Measurements from ENCODE around the gene CPA1.
A peak's percentile ranks its signal among the peaks of the same experiment; 100 is the strongest.

Gene CPA1

GRCh38 chr7:130379921-130380860 lies at the start of gene CPA1:
TSS of gene CPA1 (plus strand) at chr7:130380494. CDS start at chr7:130380521, 27 bp downstream.
- Histone ChIP-seq H3K4me1 (ENCODE audit: insufficient read depth, poor library complexity, severe bottlenecking) (no peaks in the 10 kb centered on the region), H3K9me3 (ENCODE audit: severe bottlenecking) (no peaks in the 10 kb centered on the region), H3K4me3 (ENCODE audit: severe bottlenecking) (no peak within 1 kb of the TSS), H3K36me3 (ENCODE audit: low read depth) (no peaks in the 10 kb centered on the region), H3K27ac (ENCODE audit: poor library complexity, severe bottlenecking) (no peak within 1 kb of the TSS), H3K27me3 (ENCODE audit: insufficient read depth, poor library complexity, severe bottlenecking) (no peaks in the 10 kb centered on the region)
- peak; percentile 29; the same call in 2 of the 3 replicates for ATAC-seq (ENCODE audit: low read depth)
- TF ChIP-seq, protein P1, sequence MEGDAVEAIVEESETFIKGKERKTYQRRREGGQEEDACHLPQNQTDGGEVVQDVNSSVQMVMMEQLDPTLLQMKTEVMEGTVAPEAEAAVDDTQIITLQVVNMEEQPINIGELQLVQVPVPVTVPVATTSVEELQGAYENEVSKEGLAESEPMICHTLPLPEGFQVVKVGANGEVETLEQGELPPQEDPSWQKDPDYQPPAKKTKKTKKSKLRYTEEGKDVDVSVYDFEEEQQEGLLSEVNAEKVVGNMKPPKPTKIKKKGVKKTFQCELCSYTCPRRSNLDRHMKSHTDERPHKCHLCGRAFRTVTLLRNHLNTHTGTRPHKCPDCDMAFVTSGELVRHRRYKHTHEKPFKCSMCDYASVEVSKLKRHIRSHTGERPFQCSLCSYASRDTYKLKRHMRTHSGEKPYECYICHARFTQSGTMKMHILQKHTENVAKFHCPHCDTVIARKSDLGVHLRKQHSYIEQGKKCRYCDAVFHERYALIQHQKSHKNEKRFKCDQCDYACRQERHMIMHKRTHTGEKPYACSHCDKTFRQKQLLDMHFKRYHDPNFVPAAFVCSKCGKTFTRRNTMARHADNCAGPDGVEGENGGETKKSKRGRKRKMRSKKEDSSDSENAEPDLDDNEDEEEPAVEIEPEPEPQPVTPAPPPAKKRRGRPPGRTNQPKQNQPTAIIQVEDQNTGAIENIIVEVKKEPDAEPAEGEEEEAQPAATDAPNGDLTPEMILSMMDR (IDR thresholded peaks at IDR 0.05; ENCODE audit: poor library complexity, severe bottlenecking): no peak
- DNase-seq (ENCODE audit: low spot score): no peak

DNA sequence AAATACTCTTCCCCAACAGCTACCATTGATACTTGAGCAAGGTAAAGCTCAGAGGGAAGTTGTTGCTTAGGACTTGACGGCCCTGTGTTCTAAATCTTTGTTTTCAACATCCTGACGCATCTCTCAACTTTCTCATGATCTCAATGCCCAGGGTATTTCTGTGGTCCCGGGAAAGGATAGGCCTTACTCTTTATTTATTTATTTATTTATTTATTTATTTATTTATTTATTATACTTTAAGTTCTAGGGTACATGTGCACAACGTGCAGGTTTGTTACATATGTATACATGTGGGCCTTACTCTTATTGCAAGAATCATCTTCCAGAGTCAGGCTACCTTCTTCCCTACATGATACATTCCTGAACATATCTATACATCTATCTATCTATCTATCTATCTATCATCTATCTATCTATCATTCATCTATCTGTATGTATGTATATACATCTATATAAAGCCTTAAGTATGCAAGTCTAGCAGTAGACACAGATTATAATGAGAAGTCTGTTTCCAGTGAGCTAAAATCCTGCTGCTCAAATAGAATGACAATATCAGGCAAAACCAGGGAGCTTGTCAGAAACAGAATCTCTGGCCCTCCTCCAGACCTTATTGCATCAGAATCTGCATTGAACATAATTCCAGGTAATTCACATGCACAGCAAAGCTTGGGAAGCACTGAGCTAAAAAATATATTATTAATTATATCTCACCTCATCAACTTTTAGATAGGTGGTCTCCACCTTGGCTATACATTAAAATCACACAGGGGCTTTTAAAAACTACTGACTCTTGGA lies 47.8 kb upstream of the CPA1 start:
- Histone ChIP-seq H3K27me3 (ENCODE audit: insufficient read depth, poor library complexity, severe bottlenecking) (no peaks in the 10 kb centered on the region), H3K27ac (ENCODE audit: poor library complexity, severe bottlenecking) (no peak overlapping the region), H3K4me1 (ENCODE audit: insufficient read depth, poor library complexity, severe bottlenecking) (no peaks in the 10 kb centered on the region), H3K36me3 (ENCODE audit: low read depth) (no peaks in the 10 kb centered on the region), H3K4me3 (ENCODE audit: severe bottlenecking) (no peak overlapping the region), H3K9me3 (ENCODE audit: severe bottlenecking) (no peaks in the 10 kb centered on the region)
- ATAC-seq (ENCODE audit: low read depth): no peak
- TF ChIP-seq, protein P1 (IDR thresholded peaks at IDR 0.05; ENCODE audit: poor library complexity, severe bottlenecking): no peak
- DNase-seq (ENCODE audit: low spot score): no peak

GRCh38 chr7:130333832-130334231 lies 46.5 kb upstream of the CPA1 start:
- no peaks in the 10 kb centered on the region for H3K9me3 ChIP-seq (ENCODE audit: severe bottlenecking)
- no peaks in the 10 kb centered on the region for H3K4me1 ChIP-seq (ENCODE audit: insufficient read depth, poor library complexity, severe bottlenecking)
- no peaks in the 10 kb centered on the region for H3K27me3 ChIP-seq (ENCODE audit: insufficient read depth, poor library complexity, severe bottlenecking)
- TF ChIP-seq, protein P1 (IDR thresholded peaks at IDR 0.05; ENCODE audit: poor library complexity, severe bottlenecking): no peak
- no peak overlapping the region for H3K27ac ChIP-seq (ENCODE audit: poor library complexity, severe bottlenecking)
- H3K36me3 ChIP-seq (ENCODE audit: low read depth): no peaks in the 10 kb centered on the region
- no peak overlapping the region for H3K4me3 ChIP-seq (ENCODE audit: severe bottlenecking)
- no peak for DNase-seq (ENCODE audit: low spot score)
- no peak for ATAC-seq (ENCODE audit: low read depth)

GRCh38 chr7:130334274-130334673 lies 46.0 kb upstream of the CPA1 start:
- Histone ChIP-seq H3K4me3 (ENCODE audit: severe bottlenecking) (no peak overlapping the region), H3K27ac (ENCODE audit: poor library complexity, severe bottlenecking) (no peak overlapping the region), H3K9me3 (ENCODE audit: severe bottlenecking) (no peaks in the 10 kb centered on the region), H3K36me3 (ENCODE audit: low read depth) (no peaks in the 10 kb centered on the region), H3K4me1 (ENCODE audit: insufficient read depth, poor library complexity, severe bottlenecking) (no peaks in the 10 kb centered on the region), H3K27me3 (ENCODE audit: insufficient read depth, poor library complexity, severe bottlenecking) (no peaks in the 10 kb centered on the region)
- DNase-seq (ENCODE audit: low spot score) (no peak), ATAC-seq (ENCODE audit: low read depth) (no peak)
- TF ChIP-seq, protein P1 (IDR thresholded peaks at IDR 0.05; ENCODE audit: poor library complexity, severe bottlenecking): no peak

All from RWPE2 (cell line).